GM12891 (cell line): Measurements from ENCODE around the gene NUP58.

Experiments used
- POLR2AphosphoS5 ChIP-seq: IDR thresholded peaks from 2 replicates; pipeline ENCODE4 v1.6.1; 2011; ENCODE audit warnings: low read depth, low read length, control low read depth
- TAF1 ChIP-seq: IDR thresholded peaks from 2 replicates; pipeline ENCODE4 v1.6.1; 2011; ENCODE audit warnings: low read depth, low read length, control low read depth

DNA sequence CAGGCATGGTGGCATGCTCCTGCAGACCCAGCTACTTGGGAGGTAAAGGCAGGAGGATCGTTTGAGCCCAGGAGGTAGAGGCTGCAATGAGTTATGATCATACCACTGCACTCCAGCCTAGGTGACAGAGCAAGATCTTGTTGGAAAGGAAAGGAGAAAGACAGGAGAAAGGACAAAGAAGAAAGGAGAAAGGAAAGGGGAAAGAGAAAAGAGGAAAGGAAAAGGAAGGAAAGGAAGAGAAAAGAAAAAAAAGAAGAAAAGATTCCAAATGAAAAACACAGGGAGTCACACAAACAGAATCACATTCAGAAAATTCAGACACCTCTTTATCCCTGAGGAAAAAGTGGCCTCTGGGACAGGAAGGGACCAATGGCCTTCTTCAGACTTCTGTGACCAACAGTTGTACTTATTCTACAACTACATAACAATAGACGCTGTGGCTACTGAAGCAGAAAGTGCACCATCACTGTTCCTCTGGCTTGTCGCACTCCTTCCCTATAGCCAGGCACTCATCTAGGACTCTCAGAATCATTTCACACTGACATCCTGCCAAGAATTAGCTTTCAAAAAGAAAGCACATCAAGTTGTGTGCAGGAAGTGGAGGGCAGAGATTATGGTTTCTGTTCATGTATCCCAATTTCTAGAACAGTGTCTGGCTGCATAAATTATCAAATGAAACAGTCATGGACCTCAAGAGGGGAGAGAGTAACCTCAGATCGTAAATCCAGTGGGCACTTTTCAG, 20.1 kb upstream of the NUP58 start:
- TF ChIP-seq TAF1 = no peak
- TF ChIP-seq POLR2AphosphoS5 = no peak
